ENCODE measurements around the gene JDP2. TPM values are rescaled to one million over a fixed set of nuclear protein-coding genes. Genes with fewer than 3 reads are reported as not detected.

JDP2 gene
- total RNA-seq, 1 donor from 2014 or later, result 44.4 TPM

DNA sequence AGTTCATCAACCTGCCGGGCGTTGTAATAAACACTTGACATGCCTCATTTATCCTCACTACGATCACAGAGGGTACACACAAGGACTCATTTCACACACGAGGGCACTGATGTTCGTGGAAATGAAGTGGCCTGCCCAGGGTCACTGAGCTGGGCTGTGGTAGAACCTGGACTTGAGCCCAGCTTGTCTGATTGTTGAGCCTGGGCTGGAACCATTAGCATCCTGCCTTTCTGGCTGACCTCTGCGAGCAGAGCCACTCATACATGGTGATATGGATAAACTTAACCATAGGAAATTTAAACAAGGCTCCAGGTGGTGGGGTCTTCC lies 16.6 kb upstream of the JDP2 start:
- Mint-ChIP-seq H3K4me3 (no peak overlapping the region), H3K27ac (no peak overlapping the region)
- DNase-seq (ENCODE audit: low spot score in 2 of 2, unreplicated experiment in 2 of 2), result no peak

DNA sequence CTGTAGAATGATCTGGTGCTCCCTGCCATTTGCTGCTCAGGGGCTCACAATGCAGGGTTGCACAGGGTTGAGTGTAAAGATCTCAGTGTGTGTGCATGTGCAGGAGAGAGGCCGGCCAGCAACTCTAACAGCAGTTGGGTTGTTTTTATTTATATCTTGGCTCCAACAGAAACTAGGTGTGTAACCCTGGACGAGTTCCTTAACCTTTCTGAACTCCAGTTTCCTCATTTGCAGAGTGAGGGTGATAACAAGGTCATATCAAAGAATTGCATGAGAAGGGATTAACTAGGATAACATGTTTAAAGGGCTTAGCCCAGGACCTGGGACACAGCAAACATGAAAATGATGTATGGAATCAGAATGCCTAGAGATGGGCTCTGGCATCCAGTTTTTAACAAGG lies 14.8 kb upstream of the JDP2 start:
- TF ChIP-seq, protein P1, sequence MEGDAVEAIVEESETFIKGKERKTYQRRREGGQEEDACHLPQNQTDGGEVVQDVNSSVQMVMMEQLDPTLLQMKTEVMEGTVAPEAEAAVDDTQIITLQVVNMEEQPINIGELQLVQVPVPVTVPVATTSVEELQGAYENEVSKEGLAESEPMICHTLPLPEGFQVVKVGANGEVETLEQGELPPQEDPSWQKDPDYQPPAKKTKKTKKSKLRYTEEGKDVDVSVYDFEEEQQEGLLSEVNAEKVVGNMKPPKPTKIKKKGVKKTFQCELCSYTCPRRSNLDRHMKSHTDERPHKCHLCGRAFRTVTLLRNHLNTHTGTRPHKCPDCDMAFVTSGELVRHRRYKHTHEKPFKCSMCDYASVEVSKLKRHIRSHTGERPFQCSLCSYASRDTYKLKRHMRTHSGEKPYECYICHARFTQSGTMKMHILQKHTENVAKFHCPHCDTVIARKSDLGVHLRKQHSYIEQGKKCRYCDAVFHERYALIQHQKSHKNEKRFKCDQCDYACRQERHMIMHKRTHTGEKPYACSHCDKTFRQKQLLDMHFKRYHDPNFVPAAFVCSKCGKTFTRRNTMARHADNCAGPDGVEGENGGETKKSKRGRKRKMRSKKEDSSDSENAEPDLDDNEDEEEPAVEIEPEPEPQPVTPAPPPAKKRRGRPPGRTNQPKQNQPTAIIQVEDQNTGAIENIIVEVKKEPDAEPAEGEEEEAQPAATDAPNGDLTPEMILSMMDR (IDR thresholded peaks at IDR 0.05; ENCODE audit: unreplicated experiment), result no peak
- no peaks in the 10 kb centered on the region for H3K36me3 Mint-ChIP-seq
- no peak for DNase-seq (ENCODE audit: low spot score in 2 of 2, unreplicated experiment in 2 of 2)
- no peak overlapping the region for H3K27ac Mint-ChIP-seq
- H3K27me3 Mint-ChIP-seq (ENCODE audit: low read depth), result no peaks in the 10 kb centered on the region
- peaks cover 11% of the 10 kb centered on the region for H3K9me3 Mint-ChIP-seq
- no peak overlapping the region for H3K4me3 Mint-ChIP-seq
- peaks cover 13% of the 10 kb centered on the region for H3K4me1 Mint-ChIP-seq

More for the DNA sequence above, 16.6 kb upstream of the JDP2 start:
- Mint-ChIP-seq H3K27me3 (ENCODE audit: low read depth) (no peaks in the 10 kb centered on the region), H3K36me3 (no peaks in the 10 kb centered on the region), H3K4me1 (peaks cover 13% of the 10 kb centered on the region), H3K9me3 (peaks cover 11% of the 10 kb centered on the region)
- TF ChIP-seq, protein P1 (IDR thresholded peaks at IDR 0.05; ENCODE audit: unreplicated experiment), result no peak

DNA sequence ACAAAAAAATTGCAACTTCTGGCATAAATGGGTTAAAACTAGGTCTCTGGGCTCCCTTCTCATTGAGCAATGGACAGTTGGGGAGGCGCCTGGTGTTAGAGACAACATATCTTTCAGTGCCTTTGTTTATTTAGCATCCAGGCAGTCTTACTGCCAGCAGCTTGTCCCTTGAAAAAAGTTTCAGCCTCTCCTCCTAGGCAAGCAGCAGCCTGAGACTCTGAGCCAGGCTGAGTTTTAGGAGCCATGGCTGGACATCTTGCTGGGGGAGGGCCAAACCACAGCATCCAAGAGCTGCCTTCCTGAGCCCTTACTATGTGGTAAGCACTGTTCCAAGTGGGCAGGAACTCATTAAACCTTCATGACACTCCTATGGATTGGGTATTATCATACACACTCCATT lies 10.1 kb upstream of the JDP2 start:
- H3K27me3 Mint-ChIP-seq (ENCODE audit: low read depth), result no peaks in the 10 kb centered on the region
- no peak for DNase-seq (ENCODE audit: low spot score in 2 of 2, unreplicated experiment in 2 of 2)
- no peaks in the 10 kb centered on the region for H3K36me3 Mint-ChIP-seq
- peaks cover 22% of the 10 kb centered on the region for H3K4me1 Mint-ChIP-seq
- H3K4me3 Mint-ChIP-seq, result no peak overlapping the region
- H3K27ac Mint-ChIP-seq, result no peak overlapping the region
- peaks cover 11% of the 10 kb centered on the region for H3K9me3 Mint-ChIP-seq
- TF ChIP-seq, protein P1 (IDR thresholded peaks at IDR 0.05; ENCODE audit: unreplicated experiment), result no peak

DNA sequence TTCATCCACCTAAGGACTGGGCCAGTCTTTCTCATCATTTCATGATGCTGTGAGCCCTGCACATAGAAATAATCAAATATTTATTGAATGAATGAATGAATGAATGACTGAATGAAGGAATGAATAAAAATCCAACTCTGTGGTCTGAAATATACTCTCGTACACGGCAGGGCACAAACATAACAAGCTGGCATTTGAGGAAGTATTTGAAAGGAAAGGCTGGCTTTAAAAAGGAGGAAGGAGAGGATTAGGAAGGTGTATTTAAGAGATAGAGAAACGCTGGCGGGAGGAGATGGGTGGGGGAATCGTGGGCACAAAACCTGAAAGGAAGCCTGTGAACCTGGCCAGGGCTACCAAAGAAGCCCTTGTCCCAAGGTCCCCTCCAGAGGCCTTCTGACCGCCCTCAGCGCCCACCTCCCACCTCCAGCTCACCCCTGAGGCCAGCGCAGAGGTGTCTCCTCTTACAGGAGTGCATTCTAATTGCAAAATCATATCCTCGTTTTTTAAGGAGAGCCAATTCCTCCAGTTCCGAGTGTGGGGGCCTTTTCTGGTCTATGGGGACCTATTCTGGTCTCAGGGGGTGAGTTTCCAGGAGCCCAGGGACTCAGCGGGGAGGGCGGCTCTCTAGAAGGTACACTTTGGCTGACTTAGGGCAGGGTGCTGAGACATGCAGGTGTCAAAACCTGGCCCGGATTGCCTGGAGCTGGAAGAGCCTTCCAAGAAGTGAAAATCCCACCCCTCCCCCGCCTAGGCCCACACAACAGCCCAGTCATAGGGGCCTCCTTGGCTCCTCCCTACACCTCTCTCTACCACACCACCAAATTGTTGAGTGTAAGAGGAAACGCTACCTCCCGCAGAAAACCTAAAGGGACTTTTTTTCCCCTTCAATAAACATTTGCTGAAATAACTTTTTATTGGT lies 8.7 kb upstream of the JDP2 start:
- DNase-seq (ENCODE audit: low spot score in 2 of 2, unreplicated experiment in 2 of 2), result no peak
- Mint-ChIP-seq H3K4me3 (peak overlapping the region; percentile 61), H3K9me3 (peaks cover 9% of the 10 kb centered on the region), H3K36me3 (no peaks in the 10 kb centered on the region), H3K27ac (peak overlapping the region; percentile 77), H3K4me1 (peaks cover 22% of the 10 kb centered on the region), H3K27me3 (ENCODE audit: low read depth) (no peaks in the 10 kb centered on the region)
- TF ChIP-seq, protein P1 (IDR thresholded peaks at IDR 0.05; ENCODE audit: unreplicated experiment), result no peak

DNA sequence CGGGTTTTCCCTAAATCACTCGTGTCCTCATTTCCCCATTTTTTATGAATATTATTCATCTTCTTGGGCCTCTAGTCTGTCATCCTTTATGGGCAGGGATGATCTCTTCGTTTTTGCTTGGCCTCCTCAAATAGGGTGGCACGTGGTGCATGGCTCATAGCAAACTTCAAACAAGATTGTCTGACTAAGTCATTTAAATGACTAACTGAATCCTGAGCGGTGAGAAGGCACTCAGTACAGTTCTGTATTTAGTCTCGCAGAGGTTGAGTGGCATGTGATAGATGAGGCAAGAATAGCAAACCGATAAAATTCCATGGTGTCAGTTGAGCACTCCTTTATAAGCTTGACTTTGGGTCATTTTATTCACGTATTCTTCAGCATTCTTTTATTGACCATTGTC lies 5.7 kb upstream of the JDP2 start:
- TF ChIP-seq, protein P1 (IDR thresholded peaks at IDR 0.05; ENCODE audit: unreplicated experiment), result no peak
- Mint-ChIP-seq H3K27ac (no peak overlapping the region), H3K36me3 (no peaks in the 10 kb centered on the region), H3K4me1 (peaks cover 43% of the 10 kb centered on the region), H3K9me3 (peaks cover 3% of the 10 kb centered on the region), H3K4me3 (no peak overlapping the region), H3K27me3 (ENCODE audit: low read depth) (no peaks in the 10 kb centered on the region)
- DNase-seq (ENCODE audit: low spot score in 2 of 2, unreplicated experiment in 2 of 2), result no peak

Measured in mesothelial cell of epicardium (in vitro differentiated cells).